ENCODE measurements around the gene PTPRT. TPM values are rescaled to one million over a fixed set of nuclear protein-coding genes. Genes with fewer than 3 reads are reported as not detected.

PTPRT gene
- total and polyA plus RNA-seq, 2 of the 13 experiments (the other 11 are each of a cell fraction or from before 2014, with no cell fraction given) = under 0.01 to 0.09 TPM

- no peak for TF ChIP-seq E2F2 (CRISPR knock-in tag; IDR thresholded peaks at IDR 0.05; ENCODE audit: borderline replicate concordance)
Observed at GRCh38 chr20:42756991-42757390, 432.7 kb downstream of the PTPRT start (continued).

GRCh38 chr20:42754706-42755105 lies 435.0 kb downstream of the PTPRT start:
- DNase-seq (ENCODE audit: low spot score) (no peak), ATAC-seq (no peak), FAIRE-seq (no peak)
- WGBS (ENCODE audit: low lambda C conversion rate) = 7% methylated on average over 2 of the region's 2 CpGs
- Histone ChIP-seq H2AFZ (ENCODE audit: low read length) (no peak overlapping the region), H3K9me3 (ENCODE audit: low read length) (no peaks in the 10 kb centered on the region), H4K20me1 (ENCODE audit: insufficient read depth, low read length) (no peaks in the 10 kb centered on the region), H3K36me3 (replicated peaks in 1 of 2; ENCODE audit: control insufficient read depth in 1 of 2, insufficient read depth in 2 of 2, low read length in 2 of 2) (no peaks in the 10 kb centered on the region), H3K27ac (ENCODE audit: extremely low read length, insufficient read depth, low read length) (no peak overlapping the region), H3K4me1 (ENCODE audit: insufficient read depth, low read length) (no peaks in the 10 kb centered on the region), H3K4me3 (replicated peaks in 1 of 3; ENCODE audit: insufficient read depth in 1 of 3, low read depth in 2 of 3, low read length in 3 of 3) (no peak overlapping the region), H3K9ac (ENCODE audit: insufficient read depth, low read depth, low read length) (no peak overlapping the region), H3K4me2 (ENCODE audit: low read depth, low read length) (no peak overlapping the region), H3K27me3 (ENCODE audit: control insufficient read depth in 1 of 2, insufficient read depth in 2 of 2, low read length in 2 of 2) (no peaks in the 10 kb centered on the region; a peak in 1 of 5 replicates), H3K79me2 (ENCODE audit: insufficient read depth, low read length) (no peaks in the 10 kb centered on the region)
- intact Hi-C loops (cut with micrococcal nuclease; ENCODE audit: unreplicated experiment) = no loop called here
- TF ChIP-seq ZNF704 (CRISPR knock-in tag; IDR thresholded peaks at IDR 0.05; ENCODE audit: borderline replicate concordance) = no peak
- TF ChIP-seq ZNF180 (CRISPR knock-in tag; IDR thresholded peaks at IDR 0.05; ENCODE audit: borderline replicate concordance, low read depth) = no peak
- no peak for TF ChIP-seq ZBTB39 (CRISPR knock-in tag; IDR thresholded peaks at IDR 0.05)
- 0 out of 2 replicates have a peak, but pooled peaks have one; percentile 23 for TF ChIP-seq CEBPB (IDR thresholded peaks at IDR 0.05; ENCODE audit: borderline replicate concordance, low read depth, low read length)
- TF ChIP-seq TBL1XR1 (IDR thresholded peaks at IDR 0.05; ENCODE audit: borderline replicate concordance, low read length, partially characterized antibody) = no peak
- TF ChIP-seq MYPOP (CRISPR knock-in tag; IDR thresholded peaks at IDR 0.05) = no peak
- no peak for TF ChIP-seq GLMP (CRISPR knock-in tag; IDR thresholded peaks at IDR 0.05; ENCODE audit: borderline replicate concordance)
- BruUV-seq (replicated peaks) = no TSS peak
- ChIA-PET CTCF (ENCODE audit: low intra/inter-chr PET ratio, low total read pairs) (no interaction called here), POLR2A (no interaction called here)
- in situ Hi-C loops (cut with HindIII; ENCODE audit: extremely low pct_ligation_motif_present, low pct_unique_long_range_greater_than_20kb) = no loop called here
